DND-41 (cell line): ENCODE results near the gene SNX1.

Experiments used
- ATAC-seq: fragments of 200-7000 bp; cut with Tn5 transposase; 3 replicates; pipeline ENCODE4 v1.9.1; 2021; ENCODE audit warnings: low read depth; ENCODE audit not compliant: insufficient read depth
- DNase-seq: peaks from one replicate; pipeline ENCODE4 v3.0.0-alpha.2; 2020
- H2AFZ ChIP-seq: 2 replicates; pipeline ENCODE4 v1.6.0; 2012; ENCODE audit warnings: low read depth, low read length
- H3K27ac ChIP-seq: 2 replicates; pipeline ENCODE4 v1.5.1; 2012; ENCODE audit warnings: low read length, inconsistent platforms
- H3K27me3 ChIP-seq: fragments of 200-600 bp; sonication (generic); 2 replicates; pipeline ENCODE4 v1.6.0; 2012; ENCODE audit warnings: low read length, mild to moderate bottlenecking, inconsistent platforms; ENCODE audit not compliant: insufficient read depth, poor library complexity
- H3K36me3 ChIP-seq: 2 replicates; pipeline ENCODE4 v1.5.1; 2012; ENCODE audit warnings: low read length, inconsistent platforms; ENCODE audit not compliant: insufficient read depth
- H3K4me1 ChIP-seq: 2 replicates; pipeline ENCODE4 v1.5.1; 2012; ENCODE audit warnings: mild to moderate bottlenecking, low read length; ENCODE audit not compliant: insufficient read depth
- H3K4me2 ChIP-seq: 2 replicates; pipeline ENCODE4 v1.6.0; 2012; ENCODE audit warnings: mild to moderate bottlenecking, moderate library complexity, low read length, inconsistent platforms; ENCODE audit not compliant: insufficient read depth
- H3K4me3 ChIP-seq, 2 experiments: fragments of 200-600 bp in 1 of 2; shearing (Covaris generic) in 1 of 2; 2 replicates each; pipeline ENCODE4 v1.5.1; 2012 to 2016; ENCODE audit warnings: inconsistent platforms in 2 of 2, low read length in 2 of 2, mild to moderate bottlenecking in 2 of 2, low read depth in 1 of 2, moderate library complexity in 1 of 2
- H3K79me2 ChIP-seq: 2 replicates; pipeline ENCODE4 v1.6.0; 2012; ENCODE audit warnings: low read length, inconsistent platforms; ENCODE audit not compliant: insufficient read depth
- H3K9ac ChIP-seq: 2 replicates; pipeline ENCODE4 v1.6.0; 2012; ENCODE audit warnings: low read depth, mild to moderate bottlenecking, inconsistent platforms, low read length, moderate library complexity
- H3K9me3 ChIP-seq: 2 replicates; pipeline ENCODE4 v1.5.1; 2012; ENCODE audit warnings: low read length, moderate library complexity, mild to moderate bottlenecking, inconsistent platforms; ENCODE audit not compliant: insufficient read depth, severe bottlenecking
- H4K20me1 ChIP-seq: 2 replicates; pipeline ENCODE4 v1.6.0; 2012; ENCODE audit warnings: low read length; ENCODE audit not compliant: insufficient read depth
- CTCF ChIP-seq: IDR thresholded peaks from 2 replicates; pipeline ENCODE4 v1.5.1; 2012; ENCODE audit warnings: borderline replicate concordance, low read length, moderate library complexity, mild to moderate bottlenecking; ENCODE audit not compliant: poor library complexity, severe bottlenecking; ENCODE audit errors: extremely low read depth
- EZH2 ChIP-seq: IDR thresholded peaks from 3 replicates; pipeline ENCODE4 v1.6.1; 2012; ENCODE audit warnings: borderline replicate concordance, low read depth, mild to moderate bottlenecking, moderate library complexity, low read length, inconsistent platforms; ENCODE audit not compliant: severe bottlenecking

The SNX1 gene

GRCh38 chr15:64090527-64090926 lies 5.3 kb upstream of the SNX1 start:
- Histone ChIP-seq H3K27ac (no peak overlapping the region), H3K27me3 (no peaks in the 10 kb centered on the region), H3K9ac (no peak overlapping the region), H3K36me3 (peaks cover 16% of the 10 kb centered on the region), H4K20me1 (0 out of 2 replicates have a peak, but pooled peaks cover 2% of the 10 kb centered on the region), H3K4me2 (no peak overlapping the region), H3K9me3 (no peaks in the 10 kb centered on the region), H2AFZ (no peak overlapping the region), H3K4me1 (peaks cover 29% of the 10 kb centered on the region), H3K79me2 (peaks cover 62% of the 10 kb centered on the region), H3K4me3 (no peak overlapping the region)
- TF ChIP-seq EZH2 (no peak), CTCF (no peak)
- DNase-seq (no peak), ATAC-seq (no peak)

GRCh38 chr15:64092075-64092820 lies 3.5 kb upstream of the SNX1 start:
- Histone ChIP-seq H3K36me3 (peaks cover 16% of the 10 kb centered on the region), H3K4me2 (peak overlapping the region; percentile 78), H3K79me2 (peaks cover 78% of the 10 kb centered on the region), H3K27me3 (no peaks in the 10 kb centered on the region), H2AFZ (no peak overlapping the region), H4K20me1 (peaks cover 14% of the 10 kb centered on the region), H3K9me3 (no peaks in the 10 kb centered on the region), H3K4me3 (peak overlapping the region; percentile 73 to 77; a peak in 3 of 4 replicates), H3K9ac (peak overlapping the region; percentile 82), H3K27ac (no peak overlapping the region; the same call in 1 of the 2 replicates), H3K4me1 (peaks cover 36% of the 10 kb centered on the region)
- DNase-seq (no peak), ATAC-seq (no peak)
- TF ChIP-seq CTCF (peak; percentile 49), EZH2 (no peak)

- Histone ChIP-seq H3K4me3 (peak overlapping the region; percentile 73 to 77; a peak in 3 of 4 replicates), H3K9ac (peak overlapping the region; percentile 82), H3K79me2 (peaks cover 84% of the 10 kb centered on the region), H3K9me3 (no peaks in the 10 kb centered on the region), H3K27me3 (no peaks in the 10 kb centered on the region), H3K4me2 (peak overlapping the region; percentile 78), H3K36me3 (peaks cover 13% of the 10 kb centered on the region), H4K20me1 (peaks cover 22% of the 10 kb centered on the region), H3K4me1 (peaks cover 44% of the 10 kb centered on the region), H2AFZ (peak overlapping the region; percentile 89), H3K27ac (peak overlapping the region; percentile 97)
- DNase-seq (peak; percentile 48), ATAC-seq (no peak)
- TF ChIP-seq CTCF (peak; percentile 22), EZH2 (no peak)
Observed at GRCh38 chr15:64092864-64093626, 2.7 kb upstream of the SNX1 start.
